GM18858 (cell line): Measurements from ENCODE around the gene FERMT3.

Experiments used
- ATAC-seq: cut with Tn5 transposase; IDR thresholded peaks from one replicate; pipeline ENCODE4 v1.9.1; 2021; ENCODE audit not compliant: unreplicated experiment

Gene FERMT3

DNA sequence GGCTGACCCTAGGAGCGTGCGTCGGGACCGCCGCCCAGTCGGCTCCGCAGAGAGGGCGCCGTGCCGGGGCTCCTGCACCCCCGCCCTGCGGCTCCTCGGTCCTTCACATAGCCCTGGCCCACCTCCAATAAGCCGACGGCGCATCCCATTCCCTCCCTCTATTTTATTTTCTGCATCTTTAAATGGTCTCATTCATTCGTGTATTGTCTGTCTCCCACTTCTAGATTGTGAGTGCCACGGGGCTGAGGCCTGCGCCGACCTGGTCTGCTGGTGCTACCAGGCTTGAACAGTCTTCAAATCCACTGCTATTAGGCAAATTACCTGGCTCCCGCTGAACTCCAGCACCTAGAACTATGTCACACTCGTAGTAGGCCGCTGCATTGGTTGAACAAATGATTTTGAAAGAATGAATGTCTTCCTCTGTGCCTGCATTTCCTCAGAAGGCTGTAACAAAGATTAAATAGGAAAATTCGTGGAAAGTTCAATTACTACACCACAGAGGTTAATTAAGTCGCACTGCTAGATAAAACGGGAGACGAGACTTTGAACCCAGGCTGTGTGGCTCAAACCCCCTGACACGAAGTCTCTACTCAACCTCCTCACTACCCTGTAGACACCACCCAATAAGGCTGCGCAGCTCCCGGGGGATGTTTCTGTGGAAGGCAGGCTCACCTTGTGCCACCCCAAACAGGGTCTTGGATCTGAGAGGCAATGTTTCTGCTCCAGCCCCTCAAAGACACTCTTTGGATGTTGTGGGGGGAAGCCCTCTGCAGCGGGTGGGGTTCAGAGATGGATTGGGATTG is 41.4 kb downstream of the FERMT3 start:
- ATAC-seq, result no peak

DNA sequence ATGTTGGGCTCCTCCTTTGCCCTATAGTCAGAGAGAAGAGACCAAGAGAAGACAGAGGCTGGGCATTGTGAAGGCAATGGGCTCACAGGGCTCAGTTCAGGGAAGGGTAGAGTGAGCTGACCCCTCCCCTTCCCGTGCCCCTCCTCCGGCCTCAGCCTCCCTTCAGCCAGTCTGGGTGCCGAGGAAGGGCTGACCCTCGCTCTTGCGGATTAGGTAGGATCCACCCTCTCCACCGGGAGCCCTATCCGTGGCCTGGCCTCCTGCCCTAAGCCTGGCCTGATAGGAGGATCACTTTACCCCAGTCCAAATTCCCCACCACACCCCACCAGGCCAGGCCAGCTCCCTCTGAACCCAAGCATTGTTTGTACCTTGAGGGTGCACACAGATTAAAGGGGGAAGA is 42.1 kb downstream of the FERMT3 start:
- ATAC-seq, result no peak

DNA sequence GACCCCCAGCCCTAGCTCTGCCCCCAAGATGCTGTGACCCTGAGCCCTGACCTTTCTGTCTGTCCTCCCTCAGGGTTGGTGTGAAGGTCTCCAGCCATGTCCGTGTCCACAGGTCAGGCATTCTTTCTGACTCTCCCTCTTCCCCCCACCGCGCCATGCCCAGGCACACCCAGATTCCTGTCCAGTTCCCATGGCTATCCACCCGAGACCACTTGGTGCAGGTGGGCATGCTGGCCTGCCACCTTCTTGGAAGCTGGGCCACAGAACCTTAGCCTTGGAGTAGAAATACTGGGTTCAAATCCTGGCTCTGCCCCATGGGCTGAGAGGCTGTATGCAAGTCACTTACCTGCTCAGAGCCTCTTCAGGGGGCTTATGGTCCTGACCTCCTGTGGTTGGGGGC is 42.5 kb downstream of the FERMT3 start:
- no peak for ATAC-seq

DNA sequence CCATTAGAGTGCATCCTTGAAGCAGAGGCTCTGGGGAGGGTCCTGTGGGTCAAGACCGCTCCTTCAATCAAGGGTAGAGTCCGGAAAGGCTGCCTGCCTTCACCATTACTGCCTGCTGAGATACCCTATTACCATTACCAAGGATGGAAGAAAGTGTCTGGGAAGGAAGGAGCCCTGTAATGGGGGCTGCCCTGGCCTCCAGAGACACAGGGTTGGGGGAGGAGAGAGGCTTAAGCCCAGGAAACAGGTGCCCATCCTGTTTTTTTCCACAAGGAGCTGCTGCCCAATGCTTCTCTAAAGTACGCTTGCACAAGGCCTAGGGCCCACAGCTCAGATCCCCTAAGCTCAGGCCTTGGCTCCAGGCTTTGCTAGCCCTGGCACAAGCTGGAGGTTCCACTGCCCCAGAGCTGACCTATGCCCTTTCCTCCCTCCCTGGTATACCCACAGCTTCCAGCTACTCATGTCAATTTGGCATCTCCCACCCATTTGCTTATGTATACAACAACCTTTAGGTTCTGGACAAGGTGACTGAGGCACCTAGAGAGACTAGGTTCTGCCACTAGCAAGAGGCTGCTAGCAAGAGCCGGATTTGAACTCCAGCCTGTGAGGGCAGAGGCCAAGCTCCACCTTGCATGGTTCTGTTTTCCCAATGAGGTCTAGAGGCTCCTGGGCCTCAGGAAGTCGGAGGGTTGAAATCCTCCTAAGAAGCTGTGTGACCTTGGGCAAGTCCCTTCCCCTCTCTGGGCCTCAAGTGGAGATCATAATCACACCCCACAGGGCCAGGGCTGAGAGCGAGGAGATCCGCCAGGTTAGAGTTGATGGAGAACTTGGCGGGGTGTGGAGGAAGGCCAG is 43.3 kb downstream of the FERMT3 start:
- ATAC-seq, result no peak

DNA sequence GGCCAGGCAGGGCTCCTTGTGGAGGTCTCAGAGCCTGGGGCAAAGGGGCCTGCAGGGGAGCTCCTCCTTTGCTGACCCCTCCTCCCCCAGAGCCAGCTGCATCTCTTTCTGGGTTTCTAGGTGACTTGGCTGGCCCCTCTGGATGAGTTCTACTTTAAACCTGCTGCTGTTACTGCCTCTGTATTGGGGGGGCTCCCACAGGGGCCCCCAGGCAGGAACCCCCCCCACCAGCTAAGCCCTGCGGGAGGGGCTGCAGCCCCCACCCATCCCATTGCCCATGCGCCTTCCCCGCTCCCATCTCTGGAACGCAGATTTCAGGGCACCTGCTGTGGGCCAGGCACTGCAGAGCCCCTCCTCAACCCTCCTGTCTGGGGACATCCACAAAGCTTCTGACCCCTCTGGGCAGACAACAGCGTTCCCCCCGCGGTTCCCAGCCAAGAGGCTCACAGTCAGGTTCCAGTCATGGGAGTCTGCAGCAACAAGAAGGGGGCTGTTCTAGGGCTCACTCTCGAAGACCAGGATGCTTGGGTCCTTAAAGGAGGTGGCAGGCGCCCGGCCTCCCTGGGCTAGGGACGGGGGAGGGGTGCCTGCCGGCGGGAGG is 44.0 kb downstream of the FERMT3 start:
- no peak for ATAC-seq

DNA sequence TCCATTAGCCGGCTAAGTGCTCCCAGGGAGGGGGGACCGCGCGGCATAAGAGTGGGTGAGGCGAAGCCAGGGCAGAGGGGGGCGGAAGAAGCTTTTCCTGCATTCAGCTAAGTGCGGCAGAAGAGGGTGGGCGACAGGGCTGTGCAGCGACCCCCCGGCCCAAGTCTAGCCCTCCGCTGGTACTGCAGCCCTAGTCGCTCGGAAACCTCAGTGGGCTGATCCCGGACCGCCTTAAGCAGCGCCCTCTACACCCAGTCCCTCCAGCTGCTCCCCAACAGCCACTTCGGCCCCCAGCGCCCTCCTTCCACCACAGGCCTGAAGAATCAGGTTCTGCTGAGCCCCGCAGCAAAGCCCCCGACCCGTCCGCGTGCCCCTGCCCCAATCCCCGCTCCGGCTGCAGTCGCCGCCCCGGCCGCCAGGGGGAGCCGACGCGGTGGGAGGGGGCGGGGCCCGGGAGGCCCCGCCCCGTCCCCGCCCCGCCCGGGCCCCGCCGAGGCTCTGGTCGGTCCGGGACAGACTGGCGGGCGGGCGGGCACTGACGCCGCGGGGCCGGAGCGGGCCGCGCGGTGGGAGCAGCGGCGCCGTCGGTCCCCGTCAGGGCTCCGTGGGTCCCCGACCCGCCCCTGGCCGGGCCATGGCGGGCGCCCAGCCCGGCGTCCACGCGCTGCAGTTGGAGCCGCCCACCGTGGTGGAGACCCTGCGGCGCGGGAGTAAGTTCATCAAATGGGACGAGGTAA is 44.7 kb downstream of the FERMT3 start, which contains the start of gene PLCB3:
PLCB3 (plus strand) TSS at position 515 of the 737 bp plus-strand sequence; CDS start at position 635, 120 bp downstream.
- no peak for ATAC-seq

DNA sequence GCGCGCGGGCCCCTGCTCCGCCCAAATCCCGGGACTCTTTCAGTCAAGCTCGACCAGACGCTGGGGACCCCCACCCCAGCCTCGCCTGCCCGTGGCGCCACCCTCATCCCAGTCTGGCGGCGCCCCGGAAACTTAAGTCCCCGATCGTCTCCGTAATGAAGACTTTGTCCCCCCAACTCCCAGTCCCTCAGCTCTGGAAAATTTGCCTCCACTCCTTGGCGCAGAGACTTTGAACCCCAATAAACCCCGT is 45.2 kb downstream of the FERMT3 start:
- ATAC-seq, result no peak

DNA sequence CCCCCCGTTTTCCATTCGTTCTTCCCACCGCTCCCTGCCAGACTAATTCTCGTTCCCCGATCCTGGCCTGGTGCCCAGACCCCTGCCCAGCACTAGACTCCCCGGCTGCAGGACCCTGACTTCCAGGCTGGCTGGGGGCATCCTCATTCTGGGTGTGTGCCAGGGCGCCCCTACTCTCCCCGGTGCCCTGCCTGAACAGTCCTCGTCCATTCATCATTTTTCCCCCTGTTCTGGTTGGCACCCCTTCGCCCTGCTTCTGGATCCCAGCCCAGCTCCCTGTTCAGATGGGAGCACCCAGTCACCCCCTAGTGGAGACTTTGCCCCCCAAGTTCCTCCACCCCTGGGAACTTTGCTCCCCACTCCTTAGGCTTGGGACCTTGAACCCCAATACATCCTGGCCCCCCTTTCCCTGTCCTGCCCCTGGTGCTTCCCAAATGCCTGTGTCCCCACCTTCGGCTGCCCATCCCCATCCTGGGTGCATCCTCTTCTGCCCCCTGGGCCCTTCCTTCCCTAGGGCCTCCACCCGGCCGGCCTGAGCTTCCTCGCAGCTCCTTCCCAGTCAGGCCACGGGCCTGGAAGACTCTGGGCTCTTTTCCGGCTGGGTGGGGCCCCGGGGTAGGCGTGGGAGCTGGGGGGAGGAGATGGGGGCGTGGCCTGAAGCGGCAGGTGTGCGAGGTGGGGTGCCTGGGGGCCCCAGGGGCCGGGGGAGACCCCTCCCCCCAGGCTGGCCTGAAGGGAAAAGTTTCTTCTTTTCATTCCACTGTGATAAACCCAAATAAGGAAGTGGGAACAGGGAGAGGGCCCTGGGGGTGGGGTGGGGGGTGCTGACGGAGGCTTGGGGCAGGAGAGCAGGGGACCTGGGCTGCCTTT is 45.7 kb downstream of the FERMT3 start:
- ATAC-seq, result no peak

DNA sequence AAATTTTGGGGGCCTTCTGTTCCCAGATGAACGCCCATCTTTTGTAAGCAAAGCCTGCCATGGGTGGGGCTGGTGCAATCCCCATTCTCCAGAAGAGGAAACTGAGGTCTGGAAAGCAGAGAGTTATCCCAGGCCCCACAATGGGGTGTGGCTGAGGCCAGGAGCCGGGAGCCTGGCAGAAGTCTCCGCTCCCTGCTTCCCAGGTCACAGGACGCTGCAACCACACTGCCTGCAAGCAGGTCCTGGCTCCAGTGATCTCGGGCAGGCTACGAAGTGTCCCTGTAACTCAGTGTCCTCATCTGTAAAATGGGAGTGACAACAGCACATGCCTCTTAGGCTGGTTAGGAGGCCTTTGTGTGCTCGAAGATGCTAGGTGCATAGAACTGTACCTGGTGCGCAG is 46.5 kb downstream of the FERMT3 start:
- ATAC-seq, result no peak

DNA sequence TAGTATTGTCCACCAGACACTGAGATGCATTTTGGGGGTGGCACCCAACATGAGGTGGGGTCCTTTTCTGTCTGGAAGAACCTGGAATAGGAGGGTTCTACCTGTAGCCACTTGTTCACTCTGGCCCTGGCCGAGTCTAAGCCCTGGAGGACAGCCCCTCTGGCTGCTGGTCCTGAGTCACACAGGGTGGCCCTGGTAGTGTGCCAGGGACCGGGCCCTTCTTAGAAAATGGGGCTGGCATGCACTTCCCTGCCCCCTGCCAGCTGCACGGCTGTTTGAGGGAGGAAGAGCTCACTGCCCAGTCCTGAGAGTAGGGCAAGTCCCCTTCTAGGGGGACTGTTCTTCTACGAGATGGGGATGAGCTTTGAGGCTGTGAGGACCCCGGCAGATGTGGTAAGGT is 47.0 kb downstream of the FERMT3 start:
- ATAC-seq, result no peak

DNA sequence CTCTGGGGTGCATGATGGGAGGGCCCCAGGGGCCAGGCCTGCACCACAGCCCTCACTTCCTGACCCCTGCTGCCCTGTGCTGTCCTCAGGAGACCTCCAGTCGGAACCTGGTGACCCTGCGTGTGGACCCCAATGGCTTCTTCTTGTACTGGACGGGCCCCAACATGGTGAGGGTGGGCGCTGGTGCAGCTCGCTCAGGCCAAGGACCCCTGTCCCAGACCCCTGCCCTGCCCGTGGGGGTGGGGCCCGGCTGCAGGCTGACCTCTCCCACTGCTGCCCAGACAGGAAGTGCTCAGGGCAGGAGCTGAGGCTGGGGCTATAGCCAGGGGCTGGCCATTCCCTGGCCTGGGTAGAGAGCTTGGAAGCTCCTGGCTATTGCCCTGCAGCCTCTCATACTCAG is 47.8 kb downstream of the FERMT3 start:
- no peak for ATAC-seq

DNA sequence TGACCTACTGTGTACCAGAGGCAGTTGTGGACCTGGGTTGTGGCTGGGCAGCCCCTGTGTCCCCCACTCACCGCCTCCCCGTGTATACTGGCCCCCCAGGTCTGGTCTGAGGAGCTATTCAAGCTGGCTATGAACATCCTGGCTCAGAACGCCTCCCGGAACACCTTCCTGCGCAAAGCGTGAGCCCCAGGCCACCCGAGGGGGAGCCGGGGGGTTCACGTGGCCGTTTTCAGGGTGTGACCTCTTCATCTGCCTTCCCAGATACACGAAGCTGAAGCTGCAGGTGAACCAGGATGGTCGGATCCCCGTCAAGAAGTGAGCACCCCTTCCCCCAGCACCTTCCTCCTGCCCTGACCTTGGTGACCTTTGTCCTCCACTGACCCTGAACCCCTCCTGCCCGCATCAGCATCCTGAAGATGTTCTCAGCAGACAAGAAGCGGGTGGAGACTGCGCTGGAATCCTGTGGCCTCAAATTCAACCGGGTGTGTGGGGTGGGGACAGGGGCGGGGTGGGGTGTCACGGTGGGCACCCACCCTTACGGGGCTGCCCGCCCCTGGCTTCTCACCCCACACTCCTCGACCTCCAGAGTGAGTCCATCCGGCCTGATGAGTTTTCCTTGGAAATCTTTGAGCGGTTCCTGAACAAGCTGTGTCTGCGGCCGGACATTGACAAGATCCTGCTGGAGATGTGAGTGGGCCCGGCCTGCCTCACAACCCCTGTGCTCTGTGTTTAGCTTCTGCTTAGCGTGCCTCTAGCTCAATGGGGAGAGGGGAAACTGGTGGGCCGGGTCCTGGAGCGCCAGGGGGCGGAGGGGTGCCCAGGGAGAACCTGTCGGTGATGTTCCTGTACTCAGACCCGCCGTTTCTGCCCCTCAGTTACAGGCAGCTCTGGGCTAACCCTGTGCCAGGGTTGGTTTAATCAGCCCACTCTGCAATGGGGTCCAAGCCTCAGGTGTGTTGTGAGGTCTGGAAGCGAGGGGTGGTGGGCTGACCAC is 48.9 kb downstream of the FERMT3 start:
- ATAC-seq, result no peak

DNA sequence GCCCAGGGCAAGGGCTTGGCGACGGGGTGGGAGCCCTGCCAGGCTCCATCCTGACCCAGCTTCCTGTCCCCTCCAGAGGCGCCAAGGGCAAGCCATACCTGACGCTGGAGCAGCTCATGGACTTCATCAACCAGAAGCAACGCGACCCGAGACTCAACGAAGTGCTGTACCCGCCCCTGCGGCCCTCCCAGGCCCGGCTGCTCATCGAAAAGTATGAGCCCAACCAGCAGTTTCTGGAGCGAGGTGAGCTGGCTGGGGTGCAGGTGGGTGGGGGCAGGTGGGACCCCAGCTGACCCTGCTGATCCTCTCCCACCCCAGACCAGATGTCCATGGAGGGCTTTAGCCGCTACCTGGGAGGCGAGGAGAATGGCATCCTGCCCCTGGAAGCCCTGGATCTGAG is 49.8 kb downstream of the FERMT3 start:
- no peak for ATAC-seq

DNA sequence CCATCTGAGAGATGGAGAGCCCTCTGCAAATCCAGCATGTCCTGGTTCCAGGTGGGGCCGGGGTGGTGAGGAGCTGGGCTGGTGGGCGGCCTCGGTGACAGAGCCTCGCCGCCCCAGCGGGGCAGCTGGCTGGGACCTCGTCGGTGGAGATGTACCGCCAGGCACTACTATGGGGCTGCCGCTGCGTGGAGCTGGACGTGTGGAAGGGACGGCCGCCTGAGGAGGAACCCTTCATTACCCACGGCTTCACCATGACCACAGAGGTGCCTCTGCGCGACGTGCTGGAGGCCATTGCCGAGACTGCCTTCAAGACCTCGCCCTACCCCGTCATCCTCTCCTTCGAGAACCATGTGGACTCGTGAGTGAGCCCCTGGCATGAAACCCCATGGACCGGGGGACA is 51.8 kb downstream of the FERMT3 start:
- no peak for ATAC-seq

DNA sequence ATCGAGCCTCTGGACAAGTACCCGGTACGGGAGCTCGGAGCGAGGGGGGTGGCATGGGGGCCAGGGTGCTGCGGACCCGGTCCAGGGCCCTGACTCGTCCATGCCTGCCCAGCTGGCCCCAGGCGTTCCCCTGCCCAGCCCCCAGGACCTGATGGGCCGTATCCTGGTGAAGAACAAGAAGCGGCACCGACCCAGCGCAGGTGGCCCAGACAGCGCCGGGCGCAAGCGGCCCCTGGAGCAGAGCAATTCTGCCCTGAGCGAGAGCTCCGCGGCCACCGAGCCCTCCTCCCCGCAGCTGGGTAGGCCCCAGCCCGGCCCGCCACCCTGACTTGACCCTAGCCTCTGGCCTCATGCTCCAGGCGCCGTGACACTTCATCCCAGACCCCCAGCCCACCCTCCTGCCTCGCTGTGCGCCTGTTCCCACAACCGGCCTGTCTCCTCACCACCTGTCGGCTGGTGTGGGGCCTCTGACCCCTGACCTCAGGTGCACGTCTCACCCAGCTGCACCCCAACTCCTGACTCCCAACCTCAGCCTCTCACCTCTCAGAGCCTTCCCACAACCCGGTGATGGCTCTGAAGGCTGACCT is 52.5 kb downstream of the FERMT3 start:
- ATAC-seq, result no peak

DNA sequence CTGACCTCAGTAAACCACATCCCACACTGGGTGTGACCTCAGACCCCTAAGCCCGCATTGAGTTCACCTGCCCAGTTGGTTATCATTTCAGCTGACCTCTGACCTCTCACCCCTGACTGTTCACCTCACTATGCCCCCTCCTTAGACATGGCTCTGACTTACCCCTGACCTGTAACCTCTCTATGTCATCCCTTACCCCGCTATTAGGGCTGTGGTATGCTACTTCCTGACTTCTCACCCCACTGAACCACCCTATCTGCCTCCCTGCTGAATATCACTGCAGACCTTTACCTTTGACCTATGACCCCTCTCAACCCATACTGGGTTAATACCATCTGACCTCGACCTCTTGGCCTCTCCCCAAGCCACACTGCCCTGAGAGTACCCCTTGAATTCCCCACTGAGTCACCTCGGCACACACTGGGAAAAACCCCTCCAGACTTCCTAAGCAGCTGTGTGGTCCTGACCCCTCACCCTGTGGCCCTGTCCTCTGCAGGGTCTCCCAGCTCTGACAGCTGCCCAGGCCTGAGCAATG is 53.1 kb downstream of the FERMT3 start:
- ATAC-seq, result no peak

DNA sequence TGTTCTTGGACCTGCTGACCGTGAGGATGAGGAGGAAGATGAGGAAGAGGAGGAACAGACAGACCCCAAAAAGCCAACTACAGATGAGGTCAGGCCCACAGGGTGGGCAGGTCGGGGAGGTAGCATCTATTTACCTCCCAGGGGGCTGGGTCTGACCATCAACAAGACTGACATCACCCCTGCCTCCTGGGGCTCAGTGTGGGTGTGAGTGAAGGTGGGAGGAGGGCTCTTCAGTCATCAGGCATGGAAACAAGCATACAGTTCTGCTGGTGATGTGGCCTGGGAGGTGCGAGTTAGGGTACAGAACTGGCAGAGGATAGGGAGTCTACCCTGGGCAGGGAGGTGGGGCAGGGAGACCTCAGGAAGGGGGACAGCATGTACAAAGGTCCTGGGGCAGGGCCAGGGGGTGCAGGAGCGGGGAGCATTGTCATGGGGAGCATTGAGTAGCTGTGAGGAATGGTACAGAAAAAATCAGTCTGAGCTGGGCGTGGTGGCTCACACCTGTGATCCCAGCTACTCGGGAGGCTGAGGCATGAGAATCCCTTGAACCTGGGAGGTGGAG is 53.7 kb downstream of the FERMT3 start:
- ATAC-seq, result no peak

DNA sequence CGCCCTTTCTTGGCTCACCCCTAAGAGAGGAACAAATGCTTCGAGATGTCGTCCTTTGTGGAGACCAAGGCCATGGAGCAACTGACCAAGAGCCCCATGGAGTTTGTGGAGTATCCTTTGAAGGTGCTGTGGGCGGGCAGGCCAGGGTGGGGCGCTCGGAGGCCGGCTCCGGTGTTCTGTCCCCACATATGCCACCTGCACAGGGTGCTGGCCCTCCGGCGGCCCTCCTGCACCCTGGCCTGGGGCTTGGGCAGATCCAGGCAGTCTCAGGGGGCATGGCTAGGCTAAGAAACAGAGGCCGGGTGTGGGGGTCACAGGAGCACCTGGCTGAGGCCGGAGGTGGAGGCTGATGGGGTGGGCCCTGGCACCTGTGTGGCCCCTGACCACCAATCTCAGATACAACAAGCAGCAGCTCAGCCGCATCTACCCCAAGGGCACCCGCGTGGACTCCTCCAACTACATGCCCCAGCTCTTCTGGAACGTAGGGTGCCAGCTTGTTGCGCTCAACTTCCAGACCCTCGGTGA is 55.1 kb downstream of the FERMT3 start:
- no peak for ATAC-seq
